H1 (cell line): ENCODE measurements around the gene TRIM44.

ENCODE experiments used
- ATF3 ChIP-seq: IDR thresholded peaks from 2 replicates; pipeline ENCODE4 v1.6.1; 2011; ENCODE audit warnings: low read depth, mild to moderate bottlenecking, low read length; ENCODE audit not compliant: insufficient read depth
- HDAC6 ChIP-seq: IDR thresholded peaks from one replicate; pipeline ENCODE4 v1.7.1; 2012; ENCODE audit warnings: low read depth, mild to moderate bottlenecking, inconsistent platforms, low read length, moderate library complexity
- JUN ChIP-seq: IDR thresholded peaks from 2 replicates; pipeline ENCODE4 v1.6.1; 2011; ENCODE audit warnings: low read depth, mild to moderate bottlenecking, improper control_type of control experiment, low read length
- MAFK ChIP-seq: IDR thresholded peaks from 2 replicates; pipeline ENCODE4 v1.6.1; 2012; ENCODE audit warnings: low read depth, mild to moderate bottlenecking, improper control_type of control experiment, low read length
- POLR2A ChIP-seq, 2 experiments: IDR thresholded peaks; 1 replicate in 1 of 2; 2 replicates in 1 of 2; pipeline ENCODE4 v1.6.1; 2011; ENCODE audit warnings: low read depth in 2 of 2, low read length in 2 of 2, mild to moderate bottlenecking in 2 of 2; ENCODE audit errors: control extremely low read depth in 1 of 2
- POLR2AphosphoS5 ChIP-seq: IDR thresholded peaks from 2 replicates; pipeline ENCODE4 v1.6.1; 2011; ENCODE audit warnings: low read depth, low read length
- SIN3A ChIP-seq, 2 experiments: IDR thresholded peaks in 1 of 2; conservative IDR thresholded peaks in 1 of 2; 2 replicates each; pipeline ENCODE4 v1.6.1; 2011 to 2012; ENCODE audit warnings: low read length in 2 of 2, improper control_type of control experiment in 1 of 2, low read depth in 1 of 2, mild to moderate bottlenecking in 1 of 2
- SP1 ChIP-seq: IDR thresholded peaks from 2 replicates; pipeline ENCODE4 v1.6.1; 2011; ENCODE audit warnings: low read depth, low read length
- TF ChIP-seq, protein P1 (sequence below): IDR thresholded peaks from 2 replicates; pipeline ENCODE4 v1.6.1; 2011; ENCODE audit warnings: low read length, improper control_type of control experiment
- TF ChIP-seq, protein P2 (sequence below), 3 experiments: IDR thresholded peaks; 1 replicate in 2 of 3; 2 replicates in 1 of 3; pipeline versions ENCODE4 v1.5.1 to v1.6.1; 2011; ENCODE audit warnings: low read length in 3 of 3, mild to moderate bottlenecking in 3 of 3, inconsistent platforms in 2 of 3, low read depth in 1 of 3, moderate library complexity in 1 of 3; ENCODE audit not compliant: insufficient read depth in 1 of 3; ENCODE audit errors: control extremely low read depth in 1 of 3

DNA sequence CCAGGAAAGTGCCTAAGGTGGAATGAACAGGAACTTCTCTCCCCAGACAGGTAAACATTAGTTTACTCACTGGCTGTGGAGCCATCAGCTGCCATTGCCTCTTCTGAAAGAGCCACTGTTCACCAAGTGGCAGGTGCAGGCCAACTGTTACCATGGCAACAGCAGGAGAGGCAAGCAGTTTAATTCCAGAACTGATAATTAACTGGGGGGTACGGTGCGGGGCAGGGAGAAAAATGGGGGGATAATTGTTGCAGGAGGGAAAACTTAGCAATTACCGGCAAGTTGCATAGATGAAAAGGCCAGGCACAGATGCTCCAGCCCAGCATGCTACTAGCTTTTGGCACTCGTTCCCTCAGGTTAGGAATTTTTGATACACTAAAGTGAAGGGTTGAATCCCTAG is 85.1 kb downstream of the TRIM44 start:
- TF ChIP-seq ATF3: no peak
- TF ChIP-seq, protein P1, sequence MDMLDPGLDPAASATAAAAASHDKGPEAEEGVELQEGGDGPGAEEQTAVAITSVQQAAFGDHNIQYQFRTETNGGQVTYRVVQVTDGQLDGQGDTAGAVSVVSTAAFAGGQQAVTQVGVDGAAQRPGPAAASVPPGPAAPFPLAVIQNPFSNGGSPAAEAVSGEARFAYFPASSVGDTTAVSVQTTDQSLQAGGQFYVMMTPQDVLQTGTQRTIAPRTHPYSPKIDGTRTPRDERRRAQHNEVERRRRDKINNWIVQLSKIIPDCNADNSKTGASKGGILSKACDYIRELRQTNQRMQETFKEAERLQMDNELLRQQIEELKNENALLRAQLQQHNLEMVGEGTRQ: no peak
- no peak for TF ChIP-seq HDAC6
- TF ChIP-seq JUN: no peak
- TF ChIP-seq, protein P2, sequence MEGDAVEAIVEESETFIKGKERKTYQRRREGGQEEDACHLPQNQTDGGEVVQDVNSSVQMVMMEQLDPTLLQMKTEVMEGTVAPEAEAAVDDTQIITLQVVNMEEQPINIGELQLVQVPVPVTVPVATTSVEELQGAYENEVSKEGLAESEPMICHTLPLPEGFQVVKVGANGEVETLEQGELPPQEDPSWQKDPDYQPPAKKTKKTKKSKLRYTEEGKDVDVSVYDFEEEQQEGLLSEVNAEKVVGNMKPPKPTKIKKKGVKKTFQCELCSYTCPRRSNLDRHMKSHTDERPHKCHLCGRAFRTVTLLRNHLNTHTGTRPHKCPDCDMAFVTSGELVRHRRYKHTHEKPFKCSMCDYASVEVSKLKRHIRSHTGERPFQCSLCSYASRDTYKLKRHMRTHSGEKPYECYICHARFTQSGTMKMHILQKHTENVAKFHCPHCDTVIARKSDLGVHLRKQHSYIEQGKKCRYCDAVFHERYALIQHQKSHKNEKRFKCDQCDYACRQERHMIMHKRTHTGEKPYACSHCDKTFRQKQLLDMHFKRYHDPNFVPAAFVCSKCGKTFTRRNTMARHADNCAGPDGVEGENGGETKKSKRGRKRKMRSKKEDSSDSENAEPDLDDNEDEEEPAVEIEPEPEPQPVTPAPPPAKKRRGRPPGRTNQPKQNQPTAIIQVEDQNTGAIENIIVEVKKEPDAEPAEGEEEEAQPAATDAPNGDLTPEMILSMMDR (IDR thresholded peaks at IDR 0.05; ENCODE audit: control extremely low read depth in 1 of 3, insufficient read depth in 1 of 3, low read depth in 1 of 3, low read length in 3 of 3): no peak
- no peak for TF ChIP-seq POLR2A (IDR thresholded peaks at IDR 0.05; ENCODE audit: control extremely low read depth in 1 of 2, low read depth in 2 of 2, low read length in 2 of 2)
- TF ChIP-seq POLR2AphosphoS5: no peak
- no peak for TF ChIP-seq MAFK
- no peak for TF ChIP-seq SP1
- TF ChIP-seq SIN3A (conservative IDR thresholded peaks at IDR 0.05 in 1 of 2, IDR thresholded peaks at IDR 0.05 in 1 of 2; ENCODE audit: low read depth in 1 of 2, low read length in 2 of 2): no peak
